NT2/D1 (cell line): Measurements from ENCODE around the gene AMPD3.

Experiments
- YY1 ChIP-seq: IDR thresholded peaks from 2 replicates; pipeline ENCODE4 v1.6.1; 2011; ENCODE audit not compliant: insufficient read length, insufficient read depth
- ZNF274 ChIP-seq: IDR thresholded peaks from 2 replicates; pipeline ENCODE4 v1.6.1; 2011; ENCODE audit warnings: mild to moderate bottlenecking, low read depth, low read length

GRCh38 chr11:10409207-10409661, 45.8 kb upstream of the AMPD3 start:
- TF ChIP-seq YY1 (no peak), ZNF274 (no peak)
